CD4-positive, alpha-beta T cell treated with Interleukin-21 for 1 hour (primary cell): ENCODE data around the gene TF.

ENCODE experiments used
- DNase-seq: peaks from one replicate; pipeline ENCODE4 v3.0.0-alpha.2; 2020

TF gene

DNA sequence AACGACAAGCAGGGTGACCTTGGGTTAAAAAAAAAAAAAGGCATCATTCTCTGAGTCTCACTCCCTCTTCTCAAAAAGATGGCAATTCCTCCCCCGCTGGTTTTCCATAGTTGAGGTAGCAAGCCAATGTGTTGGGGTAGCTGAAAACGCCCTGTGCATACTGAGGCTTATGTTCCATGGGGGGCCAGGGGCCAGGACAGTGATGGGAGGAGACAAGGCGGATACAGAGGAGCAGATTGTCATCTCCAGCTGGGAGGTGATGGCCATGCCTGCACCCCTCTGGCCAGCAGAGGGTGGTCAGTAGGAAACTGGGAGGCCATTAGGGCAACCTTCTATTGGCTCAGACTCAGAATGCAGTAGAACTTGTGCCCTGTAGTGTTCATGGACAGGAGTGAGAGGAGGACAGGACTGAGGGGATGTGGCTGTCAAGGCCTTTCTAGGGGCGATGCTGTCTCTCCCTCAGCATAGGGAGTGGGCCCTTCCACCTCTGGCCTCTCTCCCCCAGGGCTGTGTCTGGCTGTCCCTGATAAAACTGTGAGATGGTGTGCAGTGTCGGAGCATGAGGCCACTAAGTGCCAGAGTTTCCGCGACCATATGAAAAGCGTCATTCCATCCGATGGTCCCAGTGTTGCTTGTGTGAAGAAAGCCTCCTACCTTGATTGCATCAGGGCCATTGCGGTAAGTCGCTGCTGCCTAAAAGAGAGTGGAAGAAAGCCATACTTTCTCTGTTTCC, 1.9 kb downstream of the TF start:
- DNase-seq, result no peak

DNA sequence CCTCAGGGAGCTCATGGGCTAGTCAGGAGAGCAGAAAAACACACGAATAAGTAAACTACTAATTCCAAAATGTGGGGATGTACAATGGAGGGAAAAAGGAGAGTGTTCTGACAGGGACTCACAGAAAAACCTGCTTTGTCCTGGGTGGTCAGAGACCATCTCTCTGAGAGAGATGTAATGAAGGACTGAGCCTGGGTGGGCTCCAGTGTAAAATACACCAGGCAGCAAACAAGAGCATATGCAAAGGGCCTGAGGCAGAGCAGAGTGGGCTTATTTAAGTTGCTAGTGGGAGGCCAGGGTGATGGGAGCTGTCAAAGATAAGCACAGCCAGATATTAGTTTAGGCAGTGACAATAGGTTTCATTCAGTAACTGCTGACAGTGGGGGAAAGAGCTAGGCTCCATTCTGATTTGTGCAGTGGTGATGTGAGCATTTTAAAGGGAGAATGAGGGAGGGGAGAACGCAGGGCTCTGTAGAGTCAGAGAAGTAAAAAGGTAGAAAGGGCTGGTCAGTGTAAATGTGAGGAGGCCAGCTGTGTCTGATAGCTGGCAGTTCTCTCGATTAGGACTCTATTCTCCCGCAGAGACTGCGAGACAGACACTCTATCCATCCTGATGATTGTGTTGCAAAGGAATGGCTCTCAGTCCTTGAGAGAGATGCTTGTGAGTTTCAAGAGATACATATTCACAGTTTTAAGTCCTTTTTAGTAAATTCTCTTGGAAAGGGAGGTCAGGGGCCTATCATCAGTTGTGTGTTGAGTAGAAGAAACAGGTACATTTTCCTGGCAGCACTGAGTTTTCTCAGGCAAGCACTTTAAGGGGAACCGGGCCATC, 3.5 kb downstream of the TF start:
- DNase-seq, result no peak

DNA sequence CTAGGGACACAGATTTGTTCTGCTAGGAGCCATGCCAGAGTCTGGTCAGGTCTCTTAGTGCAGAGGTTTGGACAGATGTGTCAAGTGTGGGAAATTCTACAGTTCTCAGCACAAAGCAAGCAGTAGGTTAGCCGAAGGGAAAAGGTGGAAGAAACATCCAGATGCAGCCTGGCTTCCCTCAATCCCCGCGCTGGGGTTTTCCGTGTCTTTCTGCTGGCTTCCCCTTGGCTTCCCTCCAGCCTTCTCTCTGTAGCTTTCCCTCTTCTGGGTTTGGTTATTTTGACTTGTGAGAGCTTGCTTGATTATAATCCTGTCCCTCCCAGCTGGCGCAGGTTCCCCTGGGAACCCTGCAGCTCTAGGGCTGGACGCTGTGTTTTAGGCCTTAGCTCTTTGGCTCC, 4.1 kb downstream of the TF start:
- DNase-seq, result no peak

DNA sequence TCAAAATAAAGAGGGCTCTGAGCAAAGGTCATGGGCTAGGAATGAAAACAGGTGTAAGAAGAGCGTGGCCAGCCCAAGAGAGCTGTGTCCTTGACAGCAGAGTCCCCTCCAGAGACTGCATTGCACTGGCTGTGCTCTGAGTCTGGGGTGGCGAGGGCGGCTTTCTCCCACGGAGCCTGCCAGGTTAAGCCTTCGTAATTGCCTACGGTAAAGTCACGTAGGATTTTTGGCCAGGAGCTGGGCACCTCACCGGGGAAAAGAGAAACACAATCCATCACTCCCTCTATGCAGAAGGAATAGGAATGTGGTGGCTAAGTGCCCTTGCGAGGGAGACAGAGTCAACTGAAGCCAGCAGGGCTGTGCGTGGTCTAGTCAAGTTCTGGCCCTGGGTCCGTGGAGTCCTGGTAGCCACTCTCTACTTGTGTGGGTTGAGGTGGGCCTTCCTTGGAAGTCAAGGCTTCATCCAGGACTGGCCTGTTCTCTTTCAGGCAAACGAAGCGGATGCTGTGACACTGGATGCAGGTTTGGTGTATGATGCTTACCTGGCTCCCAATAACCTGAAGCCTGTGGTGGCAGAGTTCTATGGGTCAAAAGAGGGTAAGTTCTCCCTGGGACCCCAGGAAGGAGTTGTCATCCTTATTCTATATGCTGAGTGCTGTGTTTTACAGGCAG, 7.0 kb downstream of the TF start:
- no peak for DNase-seq

DNA sequence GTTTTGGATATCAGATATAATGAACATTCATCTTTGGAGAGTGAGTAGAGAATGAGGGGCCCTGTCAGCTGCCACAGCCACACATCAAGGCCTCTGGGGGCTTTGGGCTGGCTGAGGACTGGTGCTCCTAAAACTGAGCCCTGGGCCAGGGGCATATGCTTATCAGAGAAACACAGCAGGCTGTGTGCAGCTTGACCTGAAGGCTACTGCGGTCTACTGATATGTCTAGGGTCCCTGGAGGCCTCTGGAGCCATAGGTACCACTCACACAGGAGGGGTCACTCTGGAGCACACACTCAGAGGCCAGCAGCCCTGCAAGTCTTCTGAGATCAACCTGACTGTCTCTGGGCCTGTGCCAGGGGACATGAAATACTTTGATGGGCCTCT, 7.6 kb downstream of the TF start:
- no peak for DNase-seq

DNA sequence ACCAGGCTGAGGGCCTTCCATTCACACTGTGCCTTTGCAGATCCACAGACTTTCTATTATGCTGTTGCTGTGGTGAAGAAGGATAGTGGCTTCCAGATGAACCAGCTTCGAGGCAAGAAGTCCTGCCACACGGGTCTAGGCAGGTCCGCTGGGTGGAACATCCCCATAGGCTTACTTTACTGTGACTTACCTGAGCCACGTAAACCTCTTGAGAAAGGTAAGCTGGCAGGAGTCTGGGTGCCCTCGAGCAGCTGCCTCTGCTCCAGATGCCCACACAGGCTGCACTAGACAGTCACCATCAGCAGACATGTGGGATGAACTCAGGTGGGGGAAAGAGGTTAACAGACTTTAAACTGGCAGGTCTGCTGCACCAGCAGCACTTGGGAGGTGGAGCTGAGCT, 8.3 kb downstream of the TF start:
- DNase-seq, result no peak

DNA sequence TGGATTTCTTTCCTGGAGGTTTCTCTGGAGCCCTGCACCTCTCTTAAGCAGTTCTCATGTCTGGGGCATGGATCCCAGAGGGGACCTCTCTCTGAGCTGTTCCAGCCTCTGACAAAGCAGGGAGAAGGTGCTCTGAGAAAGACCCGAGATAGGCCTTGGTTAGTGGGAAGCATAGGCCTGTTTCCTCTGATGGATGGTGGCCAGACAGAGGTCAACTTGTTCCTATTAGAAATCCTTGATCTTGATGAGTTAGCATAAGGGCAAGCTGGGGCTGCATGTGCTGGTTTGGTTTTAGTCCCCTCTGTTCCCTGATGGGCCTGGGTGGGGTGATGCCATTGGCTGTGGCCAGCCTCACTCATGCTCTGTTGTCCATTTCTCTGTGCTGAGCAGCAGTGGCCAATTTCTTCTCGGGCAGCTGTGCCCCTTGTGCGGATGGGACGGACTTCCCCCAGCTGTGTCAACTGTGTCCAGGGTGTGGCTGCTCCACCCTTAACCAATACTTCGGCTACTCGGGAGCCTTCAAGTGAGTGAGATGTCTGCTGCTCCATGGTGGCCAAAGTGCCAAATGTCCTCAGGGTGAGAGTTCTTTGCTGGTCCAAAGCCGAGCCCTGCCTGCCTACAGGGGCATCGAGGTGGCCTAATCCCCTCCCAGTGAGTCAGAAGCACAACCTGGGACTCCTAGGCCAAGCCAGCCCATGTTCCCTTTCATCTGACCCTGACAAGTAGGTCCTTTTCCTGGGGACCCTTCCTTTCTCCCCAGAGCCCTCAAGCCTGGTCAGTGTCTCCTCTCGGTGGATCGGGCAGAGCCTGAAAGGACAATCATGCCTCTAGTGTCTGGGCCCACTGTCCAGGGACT, 9.0 kb downstream of the TF start:
- no peak for DNase-seq

DNA sequence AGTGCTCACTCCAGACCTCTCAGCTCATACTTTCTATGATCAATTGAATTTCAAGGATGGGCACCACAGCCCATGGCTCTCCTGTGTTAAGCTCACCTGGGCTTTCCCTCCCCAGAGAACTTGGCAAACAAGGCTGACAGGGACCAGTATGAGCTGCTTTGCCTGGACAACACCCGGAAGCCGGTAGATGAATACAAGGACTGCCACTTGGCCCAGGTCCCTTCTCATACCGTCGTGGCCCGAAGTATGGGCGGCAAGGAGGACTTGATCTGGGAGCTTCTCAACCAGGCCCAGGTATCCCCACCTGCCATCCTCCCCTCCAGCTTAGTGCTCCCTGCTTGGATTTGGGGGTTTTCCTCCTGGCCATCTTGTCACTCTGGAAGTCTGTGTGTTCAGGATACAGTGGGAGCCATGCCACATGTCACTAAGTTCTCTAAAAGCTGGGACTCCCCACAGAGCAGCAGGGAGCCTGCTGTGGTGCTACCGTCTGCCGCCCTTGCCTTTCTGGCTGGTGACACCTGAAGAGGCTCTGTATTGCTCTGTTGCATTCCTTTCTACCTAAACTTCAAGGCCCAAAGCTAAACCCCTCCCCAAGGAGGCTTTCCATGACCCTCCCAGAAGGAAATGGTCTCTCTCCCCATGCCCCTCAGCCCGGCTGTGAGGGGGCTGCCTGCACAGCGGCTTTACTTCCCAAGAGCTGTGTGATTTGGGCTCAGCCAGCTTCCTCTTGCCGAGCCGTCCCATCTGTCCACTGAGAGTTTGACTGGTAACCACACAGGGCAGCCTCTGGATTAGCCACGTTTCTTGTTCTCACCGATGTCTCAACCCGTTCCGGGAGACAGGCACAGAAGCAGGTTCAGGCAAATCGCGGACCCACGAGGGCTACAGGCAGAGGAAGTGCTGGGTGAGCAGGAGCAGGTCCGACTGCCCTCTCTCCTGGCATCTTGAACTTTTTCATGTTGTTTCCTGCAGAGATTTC, 10.8 kb downstream of the TF start:
- no peak for DNase-seq

DNA sequence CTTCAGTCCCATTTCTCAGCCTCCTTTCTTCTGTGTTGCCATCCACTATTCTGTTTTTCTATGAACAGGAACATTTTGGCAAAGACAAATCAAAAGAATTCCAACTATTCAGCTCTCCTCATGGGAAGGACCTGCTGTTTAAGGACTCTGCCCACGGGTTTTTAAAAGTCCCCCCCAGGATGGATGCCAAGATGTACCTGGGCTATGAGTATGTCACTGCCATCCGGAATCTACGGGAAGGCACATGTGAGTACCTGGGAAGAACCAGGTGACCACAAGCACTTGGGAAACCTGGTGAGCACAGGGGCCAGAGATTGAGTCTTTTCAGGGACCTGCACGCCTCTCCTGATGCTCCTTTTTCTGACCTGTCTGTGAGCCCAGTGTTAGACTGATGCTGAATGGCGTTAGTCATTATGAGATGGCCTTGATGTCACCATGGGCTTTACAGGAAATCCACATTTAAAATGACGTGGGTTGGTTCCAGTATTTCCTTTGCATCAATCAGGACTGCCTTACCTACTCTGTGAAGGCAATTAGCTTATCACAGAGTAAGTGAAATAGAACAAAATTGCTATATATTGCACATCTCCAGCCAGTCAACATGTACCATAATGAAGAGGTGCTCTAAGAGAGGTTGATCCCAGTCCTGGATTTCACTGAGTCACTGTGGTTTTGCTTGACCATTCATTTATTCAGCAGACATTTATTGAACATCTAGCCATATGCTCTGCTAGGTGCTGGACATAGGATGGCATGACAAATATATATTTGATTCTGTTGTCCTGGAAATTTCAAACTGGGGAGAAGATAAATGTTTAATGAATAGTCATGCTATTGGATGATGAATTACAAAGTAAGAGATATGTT, 11.7 kb downstream of the TF start:
- DNase-seq, result no peak

DNA sequence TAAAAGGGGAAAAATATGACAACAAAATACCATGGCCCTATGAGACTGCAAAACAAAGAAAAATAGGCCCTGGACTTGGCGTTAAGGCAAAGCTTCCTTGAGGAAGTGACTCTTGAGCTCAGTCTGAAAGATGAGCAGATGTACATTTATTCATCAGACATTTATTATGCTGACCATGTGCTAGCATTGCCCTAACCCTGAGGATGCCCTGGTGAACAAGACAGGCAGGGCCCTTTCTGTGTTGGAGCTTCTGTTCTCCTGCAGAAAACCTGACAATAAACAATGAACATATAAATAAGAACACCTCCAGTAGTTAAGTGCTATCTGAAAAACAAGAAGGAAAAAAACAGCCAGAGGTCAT, 12.4 kb downstream of the TF start:
- no peak for DNase-seq

DNA sequence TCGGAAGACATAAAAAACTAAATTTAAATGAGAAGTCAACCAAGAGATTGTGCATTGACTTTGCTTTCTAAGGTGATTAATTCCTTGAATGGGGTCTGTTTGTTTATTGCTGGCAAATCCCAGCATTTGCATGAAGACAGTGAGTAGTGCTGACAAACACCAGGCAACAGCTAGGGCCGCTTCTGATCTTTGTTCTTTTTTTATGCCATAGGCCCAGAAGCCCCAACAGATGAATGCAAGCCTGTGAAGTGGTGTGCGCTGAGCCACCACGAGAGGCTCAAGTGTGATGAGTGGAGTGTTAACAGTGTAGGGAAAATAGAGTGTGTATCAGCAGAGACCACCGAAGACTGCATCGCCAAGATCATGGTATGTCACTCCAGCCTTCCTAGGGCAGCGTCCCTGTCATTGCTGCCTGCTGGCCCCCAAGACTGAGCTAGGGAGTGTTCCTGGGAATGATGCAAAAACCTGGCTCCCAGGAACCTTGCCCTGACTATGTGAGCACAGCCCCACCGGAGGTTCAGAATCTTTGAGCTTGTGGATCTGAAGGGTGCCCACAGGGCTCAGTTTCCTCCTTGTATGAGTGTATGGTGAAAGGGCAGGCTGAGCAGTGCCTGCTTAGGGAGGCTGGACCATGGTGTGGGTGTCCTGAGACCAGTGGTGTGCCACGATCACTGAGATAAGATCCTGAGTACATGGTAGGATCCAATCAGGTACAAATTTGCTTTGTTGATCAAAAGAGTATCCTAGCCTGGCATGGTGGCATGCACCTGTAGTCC, 13.0 kb downstream of the TF start:
- DNase-seq, result no peak

DNA sequence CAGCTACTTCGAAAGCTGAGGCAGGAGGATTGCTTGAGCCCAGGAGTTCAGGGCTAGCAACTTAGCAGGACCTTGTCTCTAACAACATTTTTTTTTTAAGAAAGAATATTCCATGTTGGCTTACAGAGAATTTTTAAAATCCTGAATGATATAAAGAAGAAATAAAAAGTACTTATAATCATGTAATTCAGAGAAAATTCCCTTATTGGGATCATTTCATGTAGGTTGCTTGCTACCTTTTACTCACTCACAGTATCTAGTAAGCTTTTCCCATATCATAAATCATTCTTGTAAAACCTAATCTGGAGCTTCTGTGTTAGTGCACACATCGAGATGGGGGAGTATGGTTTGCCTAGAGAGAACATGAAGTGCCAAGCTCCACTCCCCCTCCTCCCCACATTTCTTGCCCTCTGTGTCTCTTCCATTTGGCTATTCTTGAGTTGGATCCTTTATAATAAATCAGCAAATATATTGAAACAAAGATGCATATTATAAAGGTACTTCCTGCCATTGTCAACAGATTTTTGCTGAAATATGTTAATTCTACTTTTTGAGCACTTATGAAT, 13.6 kb downstream of the TF start:
- no peak for DNase-seq

DNA sequence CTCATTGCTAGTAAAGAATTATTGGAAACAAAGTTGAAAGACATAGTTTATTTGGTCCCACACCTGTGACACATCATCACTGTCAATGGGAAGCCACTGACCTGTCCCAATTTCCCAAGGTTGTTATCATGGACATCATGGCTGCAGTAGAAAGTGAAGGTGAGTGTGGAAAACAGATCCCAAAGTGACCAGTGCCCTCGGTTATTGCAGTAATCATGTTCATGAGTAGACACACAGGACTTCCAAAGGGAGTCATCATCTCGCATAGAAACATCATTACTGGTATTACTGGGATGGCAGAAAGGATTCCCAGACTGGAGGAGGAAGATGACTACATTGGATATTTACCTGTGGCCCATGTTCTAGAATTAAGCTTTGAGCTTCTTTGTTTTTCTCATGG, 14.7 kb downstream of the TF start:
- no peak for DNase-seq

DNA sequence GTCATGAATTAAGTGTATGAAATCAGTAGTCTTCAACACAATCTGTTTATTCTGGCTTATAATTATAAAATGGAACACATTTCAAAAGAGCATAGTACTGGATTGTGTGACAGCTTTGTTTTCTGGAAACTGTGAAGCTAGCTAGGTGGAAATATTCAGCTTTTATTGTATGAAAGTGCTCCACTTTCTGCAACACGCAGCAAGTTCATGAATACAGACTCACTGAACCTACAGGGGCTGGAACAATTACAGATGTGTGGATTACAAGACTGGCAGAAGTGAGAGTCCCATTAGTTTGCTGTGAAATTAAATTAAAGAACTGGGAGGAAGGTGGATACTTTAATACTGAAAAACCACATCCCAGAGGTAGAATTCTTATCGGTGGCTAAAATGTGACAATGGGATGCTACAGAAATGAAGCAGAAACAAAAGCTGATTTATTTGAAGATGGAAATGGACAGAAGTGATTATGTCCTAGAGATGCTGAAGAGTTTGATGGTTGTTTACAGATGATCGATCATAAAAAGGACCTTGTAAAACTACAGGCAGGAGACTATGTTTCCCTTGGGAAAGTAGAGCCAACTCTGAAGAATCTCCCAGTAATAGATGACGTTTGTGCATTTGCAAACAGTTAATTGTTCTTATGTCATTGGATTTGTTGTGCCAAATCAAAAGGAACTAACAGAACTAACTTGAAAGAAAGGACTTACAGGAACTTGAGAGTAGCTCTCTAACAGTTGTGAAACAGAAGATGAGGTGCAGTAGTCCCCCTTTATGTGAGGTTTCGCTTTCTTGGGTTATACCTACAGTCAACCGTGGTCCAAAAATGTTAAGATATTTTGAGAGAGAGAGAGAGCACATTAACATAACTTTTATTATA, 15.7 kb downstream of the TF start:
- no peak for DNase-seq

DNA sequence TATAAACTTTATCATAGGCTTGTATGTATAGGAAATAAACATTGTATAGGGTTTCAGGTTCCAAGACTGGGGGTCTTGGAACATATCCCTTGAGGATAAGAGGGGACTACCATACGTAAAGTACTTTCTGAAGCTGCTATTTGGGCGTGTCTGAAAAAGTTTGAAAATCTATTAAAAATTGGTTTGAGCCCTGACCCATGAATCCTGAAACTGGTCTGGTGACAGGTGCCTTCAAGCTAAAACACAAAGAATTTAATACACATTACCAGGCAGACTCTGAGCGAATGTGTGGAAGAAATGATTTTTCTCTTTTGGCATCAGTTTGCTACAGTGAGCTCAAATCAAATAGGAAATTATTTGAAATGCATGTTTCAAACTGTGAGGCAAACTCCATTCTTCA, 16.3 kb downstream of the TF start:
- DNase-seq, result no peak

DNA sequence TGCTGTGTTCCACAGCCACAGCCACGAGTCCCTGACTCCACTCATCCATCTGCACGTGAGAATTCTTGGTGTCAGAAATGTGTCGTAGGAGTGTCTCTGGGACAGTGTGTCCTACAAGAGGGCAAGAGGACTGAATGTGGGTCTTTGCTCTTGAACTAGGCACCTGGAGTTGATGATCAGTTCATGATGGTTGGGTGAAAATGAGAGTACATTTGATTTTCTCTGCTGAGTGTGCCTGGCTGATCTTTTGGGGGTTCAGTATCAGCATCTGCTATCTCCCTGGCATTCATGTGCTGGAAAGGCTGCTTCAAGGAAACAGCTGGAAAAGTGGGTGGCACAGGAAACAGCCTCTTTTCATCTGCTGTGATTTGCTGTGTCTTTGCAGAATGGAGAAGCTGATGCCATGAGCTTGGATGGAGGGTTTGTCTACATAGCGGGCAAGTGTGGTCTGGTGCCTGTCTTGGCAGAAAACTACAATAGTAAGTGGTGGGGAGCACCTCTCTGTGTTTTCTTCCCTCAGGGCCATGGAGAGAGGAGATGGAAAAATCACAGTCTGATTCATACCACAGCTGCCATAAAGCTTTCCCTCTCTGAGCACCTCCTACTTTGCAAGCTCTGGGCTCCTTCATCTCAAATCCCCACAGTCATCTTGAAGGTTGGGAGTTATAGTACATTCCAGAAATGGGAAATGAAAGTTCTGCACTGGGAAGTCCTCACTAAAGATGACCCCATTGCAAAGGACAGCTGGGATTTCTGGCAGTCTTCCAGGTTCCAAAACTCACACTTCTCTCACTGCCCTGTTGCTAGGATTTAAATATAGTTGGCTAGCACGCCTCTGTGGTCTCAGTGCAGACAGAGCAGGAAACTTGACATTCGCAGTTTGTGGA, 17.8 kb downstream of the TF start:
- DNase-seq, result no peak

DNA sequence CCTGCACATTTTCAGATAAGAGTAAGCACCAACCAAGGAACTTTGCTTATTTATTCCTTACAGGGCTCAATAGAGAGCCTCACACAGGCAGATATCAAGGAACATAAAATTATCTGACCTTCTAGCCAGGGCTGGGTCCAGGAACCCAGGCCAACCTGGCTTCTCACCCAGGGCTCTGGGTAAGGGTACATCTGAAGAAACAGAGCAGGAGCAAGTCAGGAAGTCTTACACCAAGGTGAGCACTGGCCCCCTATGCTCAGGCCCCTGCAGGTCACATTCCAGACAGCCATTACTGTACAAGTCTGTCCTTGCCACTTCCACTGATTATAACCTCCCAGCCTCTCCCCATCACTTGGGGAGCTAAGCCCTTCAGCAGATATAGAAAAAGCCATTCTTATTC, 19.1 kb downstream of the TF start:
- no peak for DNase-seq

DNA sequence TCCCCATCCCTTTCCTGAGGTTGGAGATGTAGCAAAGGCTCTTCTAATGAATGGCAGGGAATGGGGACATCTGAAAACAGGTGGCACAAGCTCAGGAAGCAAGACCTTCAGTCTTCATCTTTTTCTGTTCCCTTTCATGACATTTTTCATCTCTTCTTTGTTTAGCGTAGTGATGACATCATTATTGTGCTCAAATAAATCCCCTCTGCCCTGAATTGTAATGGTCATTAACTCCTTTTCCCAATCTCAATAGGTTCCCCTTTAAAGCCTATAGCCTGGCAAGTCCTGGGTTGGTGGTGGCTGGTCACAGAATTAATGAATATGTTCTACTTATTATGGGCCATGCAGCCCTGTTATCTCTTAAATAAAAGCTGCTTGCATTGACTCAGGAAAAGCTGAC, 21.4 kb downstream of the TF start:
- DNase-seq, result no peak
